B cell (primary cell): ENCODE measurements around the gene PIM1. TPM values are rescaled to one million over a fixed set of nuclear protein-coding genes. Genes with fewer than 3 reads are reported as not detected.

Experiments used
- ATAC-seq: fragments of 200-7000 bp; cut with Tn5 transposase; one replicate; pipeline ENCODE4 v1.10.0; 2021; ENCODE audit warnings: low read depth, mild to moderate bottlenecking, moderate number of reproducible peaks, moderate library complexity
- CTCF ChIA-PET: fragments of 350-600 bp; sonication (Branson Sonifier 250); formaldehyde crosslinking; loops from one replicate; lab custom pipeline; 2021; ENCODE audit warnings: antibody characterized with exemption, inconsistent platforms; lab: Charles Lee
- POLR2A ChIA-PET: fragments of 350-600 bp; sonication (Branson Sonifier 250); formaldehyde crosslinking; loops from one replicate; lab custom pipeline; 2021; ENCODE audit warnings: antibody characterized with exemption; lab: Charles Lee
- DNase-seq: peaks from one replicate; pipeline ENCODE4 v3.0.0; 2013
- H2AFZ ChIP-seq: 2 replicates; pipeline ENCODE4 v1.6.1; 2012; ENCODE audit warnings: mild to moderate bottlenecking, low read depth, low read length; ENCODE audit not compliant: insufficient read depth, poor library complexity, severe bottlenecking
- H3K27ac ChIP-seq, 2 donors: 1 replicate in 1 of 2; 2 replicates in 1 of 2; pipeline ENCODE4 v1.5.1; 2012 to 2013; ENCODE audit warnings: low read length in 2 of 2, mild to moderate bottlenecking in 2 of 2, moderate library complexity in 1 of 2
- H3K27me3 ChIP-seq, 4 experiments: fragments of 200-600 bp in 1 of 4; sonication (generic) in 1 of 4; replicated peaks in 1 of 4; 1 replicate in 2 of 4; 2 replicates in 2 of 4; pipeline versions ENCODE4 v1.6.1 to v1.7.0; 2013 to 2016; ENCODE audit warnings: low read length in 3 of 4, mild to moderate bottlenecking in 2 of 4, mixed read lengths in 1 of 4, moderate library complexity in 1 of 4; ENCODE audit not compliant: insufficient read depth in 4 of 4, control insufficient read depth in 3 of 4; ENCODE audit errors: control extremely low read depth in 1 of 4
- H3K36me3 ChIP-seq, 2 experiments: replicated peaks in 1 of 2; 1 replicate in 1 of 2; 2 replicates in 1 of 2; pipeline versions ENCODE4 v1.6.1 to v1.7.1; 2013; ENCODE audit warnings: low read length in 1 of 2; ENCODE audit not compliant: insufficient read depth in 2 of 2, control insufficient read depth in 1 of 2; ENCODE audit errors: control extremely low read depth in 1 of 2, extremely low read depth in 1 of 2
- H3K4me1 ChIP-seq, 2 donors: fragments of 200-600 bp in 1 of 2; sonication (generic) in 1 of 2; 1 replicate in 1 of 2; 2 replicates in 1 of 2; pipeline versions ENCODE4 v1.5.1 to v1.6.1; 2013 to 2017; ENCODE audit warnings: low read length in 2 of 2; ENCODE audit not compliant: control insufficient read depth in 2 of 2, insufficient read depth in 2 of 2
- H3K4me2 ChIP-seq: replicated peaks from 2 replicates; pipeline ENCODE3; 2012; ENCODE audit warnings: mild to moderate bottlenecking, low read depth, low read length; ENCODE audit not compliant: poor library complexity, severe bottlenecking
- H3K4me3 ChIP-seq, 5 experiments: fragments of 200-600 bp in 1 of 5; sonication (generic) in 1 of 5; 1 replicate in 3 of 5; 2 replicates in 2 of 5; pipeline versions ENCODE4 v1.5.1 to v1.7.0; 2011 to 2016; ENCODE audit warnings: low read length in 4 of 5, mild to moderate bottlenecking in 4 of 5, low read depth in 2 of 5, control low read depth in 1 of 5, moderate library complexity in 1 of 5; ENCODE audit not compliant: insufficient read depth in 1 of 5; ENCODE audit errors: control extremely low read depth in 1 of 5, extremely low read depth in 1 of 5
- H3K79me2 ChIP-seq: fragments of 200-600 bp; sonication (generic); one replicate; pipeline ENCODE4 v1.6.0; 2016; ENCODE audit warnings: low read length; ENCODE audit not compliant: control insufficient read depth, insufficient read depth
- H3K9ac ChIP-seq: fragments of 200-600 bp; sonication (generic); 2 replicates; pipeline ENCODE4 v1.6.1; 2017; ENCODE audit warnings: mild to moderate bottlenecking, low read length, moderate library complexity
- H3K9me3 ChIP-seq, 3 donors: one replicate each; pipeline versions ENCODE4 v1.6.1 to v1.7.1; 2013; ENCODE audit warnings: low read length in 2 of 3; ENCODE audit not compliant: control insufficient read depth in 2 of 3, insufficient read depth in 1 of 3; ENCODE audit errors: control extremely low read depth in 1 of 3
- H4K20me1 ChIP-seq: 2 replicates; pipeline ENCODE4 v1.6.0; 2012; ENCODE audit warnings: mild to moderate bottlenecking, low read length; ENCODE audit not compliant: insufficient read depth, control insufficient read depth, poor library complexity, severe bottlenecking
- H3K27ac Mint-ChIP-seq: one replicate; pipeline ENCODE4 v1.8.0; 2021; ENCODE audit warnings: mixed read lengths
- H3K27me3 Mint-ChIP-seq: one replicate; pipeline ENCODE4 v1.8.0; 2021; ENCODE audit warnings: mixed read lengths
- H3K4me1 Mint-ChIP-seq: one replicate; pipeline ENCODE4 v1.8.0; 2021; ENCODE audit warnings: mixed read lengths
- H3K4me3 Mint-ChIP-seq: one replicate; pipeline ENCODE4 v1.8.0; 2021; ENCODE audit warnings: mixed read lengths
- H3K9me3 Mint-ChIP-seq: one replicate; pipeline ENCODE4 v1.8.0; 2022; ENCODE audit warnings: mixed read lengths; ENCODE audit not compliant: insufficient read depth
- CTCF ChIP-seq: fragments of 200-600 bp; IDR thresholded peaks from one replicate; pipeline ENCODE4 v1.8.0; 2022; ENCODE audit warnings: antibody characterized with exemption, mild to moderate bottlenecking
- EZH2 ChIP-seq: IDR thresholded peaks from 2 replicates; pipeline ENCODE4 v1.6.1; 2012; ENCODE audit warnings: borderline replicate concordance, low read depth, mild to moderate bottlenecking, moderate library complexity, low read length; ENCODE audit not compliant: insufficient read depth, poor library complexity, severe bottlenecking
- WGBS: methylation state at CpG from one replicate; pipeline ENCODE4 v1.1.5; 2013; ENCODE audit warnings: missing lambda C conversion rate; ENCODE audit not compliant: insufficient coverage; 5-methylcytosine and 5-hydroxymethylcytosine counted together
- intact Hi-C: fragments of 100-400 bp; cut with micrococcal nuclease; formaldehyde crosslinking; loops from one replicate; pipeline ENCODE4 v1.10.0; 2022
- polyA plus RNA-seq: library from polyadenylated mRNA; depleted of rRNA; stranded (reverse); fragments of >200 nt; gene quantifications from 2 replicates; pipeline ENCODE4 v1.2.3, GENCODE V29; 2012
- total RNA-seq, 2 donors: library from RNA; stranded (reverse); fragments of 120-200 nt in 1 of 2; gene quantifications; 1 replicate in 1 of 2; 2 replicates in 1 of 2; pipeline versions ENCODE4 v1.2.3 to v1.2.4, GENCODE V29; 2013 to 2022

Gene PIM1
- total and polyA plus RNA-seq, 2 donors (not counting 1 experiment from before 2014, with no cell fraction given) = 13.6 to 102 TPM

GRCh38 chr6:37162740-37163139 lies 7.2 kb upstream of the PIM1 start:
- Mint-ChIP-seq H3K4me3 (no peak overlapping the region), H3K4me1 (peaks cover 19% of the 10 kb centered on the region), H3K9me3 (no peaks in the 10 kb centered on the region), H3K27me3 (no peaks in the 10 kb centered on the region), H3K27ac (peak overlapping the region; percentile 56)
- Histone ChIP-seq H3K9ac (no peak overlapping the region), H3K9me3 (peaks cover 0 to 3% (median 0%) of the 10 kb centered on the region in 3 donors), H2AFZ (no peak overlapping the region), H3K27ac (no peak overlapping the region), H3K4me3 (no peak overlapping the region), H3K27me3 (no peaks in the 10 kb centered on the region), H3K36me3 (no peaks in the 10 kb centered on the region), H3K4me2 (no peak overlapping the region), H4K20me1 (no peaks in the 10 kb centered on the region), H3K79me2 (no peaks in the 10 kb centered on the region), H3K4me1 (peaks cover 16 to 18% of the 10 kb centered on the region in 2 donors)
- ChIA-PET CTCF (interaction anchor here (5.9 kb wide), 1 partner anchor 111 kb away, joined by 49 read pairs; no protein-coding TSS in a partner anchor), POLR2A (no interaction called here)
- DNase-seq (no peak), ATAC-seq (no peak)
- TF ChIP-seq EZH2 (no peak), CTCF (no peak)
- no CpG with 5 or more reads among the region's 4 CpGs for WGBS
- intact Hi-C loops = no loop called here

- H3K4me1 Mint-ChIP-seq = peaks cover 32% of the 10 kb centered on the region
- intact Hi-C loops = no loop called here
- Histone ChIP-seq H3K9me3 (no peaks in the 10 kb centered on the region), H2AFZ (no peak overlapping the region), H3K4me3 (no peak overlapping the region), H3K36me3 (peaks cover 0 to 8% of the 10 kb centered on the region in 2 experiments), H3K9ac (no peak overlapping the region), H3K4me2 (no peak overlapping the region), H4K20me1 (peaks cover 20% of the 10 kb centered on the region), H3K4me1 (peaks cover 25 to 34% of the 10 kb centered on the region in 2 donors), H3K79me2 (peaks cover 23% of the 10 kb centered on the region), H3K27me3 (no peaks in the 10 kb centered on the region), H3K27ac (no peak overlapping the region)
- H3K4me3 Mint-ChIP-seq = peak overlapping the region; percentile 92
- H3K9me3 Mint-ChIP-seq = no peaks in the 10 kb centered on the region
- no peaks in the 10 kb centered on the region for H3K27me3 Mint-ChIP-seq
- DNase-seq (no peak), ATAC-seq (no peak)
- ChIA-PET CTCF (interaction anchor here (0.9 to 16.6 kb wide), 6 partner anchors 9 to 143 kb away, joined by 3 to 510 read pairs (median 4); no protein-coding TSS in a partner anchor), POLR2A (interaction anchor here (0.6 to 5.7 kb wide), 4 partner anchors 8 to 118 kb away, joined by 5 to 121 read pairs (median 6); no protein-coding TSS in a partner anchor)
- WGBS = 100% methylated on average over 2 of the region's 5 CpGs
- peak overlapping the region; percentile 93 for H3K27ac Mint-ChIP-seq
- no peak for TF ChIP-seq CTCF
- TF ChIP-seq EZH2 = no peak
These were observed 1.7 kb upstream of the PIM1 start for GRCh38 chr6:37168163-37168758.
